Ishikawa (cell line): ENCODE measurements around the gene OSCP1.

Source experiments
- CEBPB ChIP-seq: IDR thresholded peaks from 2 replicates; pipeline ENCODE4 v1.6.1; 2012
- CREB1 ChIP-seq: IDR thresholded peaks from 2 replicates; pipeline ENCODE4 v1.6.1; 2012; ENCODE audit warnings: low read depth
- EGR1 ChIP-seq: IDR thresholded peaks from 2 replicates; pipeline ENCODE4 v1.6.1; 2012
- EP300 ChIP-seq: IDR thresholded peaks from 2 replicates; pipeline ENCODE4 v1.6.1; 2012; ENCODE audit warnings: borderline replicate concordance
- FOXM1 ChIP-seq: IDR thresholded peaks from 2 replicates; pipeline ENCODE4 v1.6.1; 2012; ENCODE audit warnings: low read depth, borderline replicate concordance
- MAX ChIP-seq: IDR thresholded peaks from 2 replicates; pipeline ENCODE4 v1.6.1; 2012
- NFIC ChIP-seq: IDR thresholded peaks from 2 replicates; pipeline ENCODE4 v1.6.1; 2012
- RAD21 ChIP-seq: IDR thresholded peaks from 2 replicates; pipeline ENCODE4 v1.6.1; 2012; ENCODE audit warnings: low read depth
- TAF1 ChIP-seq: IDR thresholded peaks from 2 replicates; pipeline ENCODE4 v1.6.1; 2012; ENCODE audit warnings: low read depth, mild to moderate bottlenecking
- TCF12 ChIP-seq: IDR thresholded peaks from 2 replicates; pipeline ENCODE4 v1.6.1; 2012; ENCODE audit warnings: low read depth
- TEAD4 ChIP-seq: IDR thresholded peaks from 2 replicates; pipeline ENCODE4 v1.6.1; 2012
- USF1 ChIP-seq: IDR thresholded peaks from 2 replicates; pipeline ENCODE4 v1.6.1; 2012
- YY1 ChIP-seq: IDR thresholded peaks from 2 replicates; pipeline ENCODE4 v1.6.1; 2012; ENCODE audit warnings: low read depth
- ZBTB7A ChIP-seq: IDR thresholded peaks from 2 replicates; pipeline ENCODE4 v1.6.1; 2012; ENCODE audit warnings: low read depth
- TF ChIP-seq, protein P1 (sequence below): IDR thresholded peaks from 2 replicates; pipeline ENCODE4 v1.6.1; 2012; ENCODE audit warnings: low read depth, mild to moderate bottlenecking

The OSCP1 gene

GRCh38 chr1:36458910-36459309, 8.7 kb upstream of the OSCP1 start:
- TF ChIP-seq YY1 = no peak
- TF ChIP-seq MAX = no peak
- no peak for TF ChIP-seq CREB1
- TF ChIP-seq ZBTB7A = no peak
- no peak for TF ChIP-seq TEAD4
- TF ChIP-seq TAF1 = no peak
- no peak for TF ChIP-seq EGR1
- TF ChIP-seq CEBPB = no peak
- TF ChIP-seq RAD21 = no peak
- no peak for TF ChIP-seq NFIC
- no peak for TF ChIP-seq FOXM1
- no peak for TF ChIP-seq EP300
- TF ChIP-seq, protein P1, sequence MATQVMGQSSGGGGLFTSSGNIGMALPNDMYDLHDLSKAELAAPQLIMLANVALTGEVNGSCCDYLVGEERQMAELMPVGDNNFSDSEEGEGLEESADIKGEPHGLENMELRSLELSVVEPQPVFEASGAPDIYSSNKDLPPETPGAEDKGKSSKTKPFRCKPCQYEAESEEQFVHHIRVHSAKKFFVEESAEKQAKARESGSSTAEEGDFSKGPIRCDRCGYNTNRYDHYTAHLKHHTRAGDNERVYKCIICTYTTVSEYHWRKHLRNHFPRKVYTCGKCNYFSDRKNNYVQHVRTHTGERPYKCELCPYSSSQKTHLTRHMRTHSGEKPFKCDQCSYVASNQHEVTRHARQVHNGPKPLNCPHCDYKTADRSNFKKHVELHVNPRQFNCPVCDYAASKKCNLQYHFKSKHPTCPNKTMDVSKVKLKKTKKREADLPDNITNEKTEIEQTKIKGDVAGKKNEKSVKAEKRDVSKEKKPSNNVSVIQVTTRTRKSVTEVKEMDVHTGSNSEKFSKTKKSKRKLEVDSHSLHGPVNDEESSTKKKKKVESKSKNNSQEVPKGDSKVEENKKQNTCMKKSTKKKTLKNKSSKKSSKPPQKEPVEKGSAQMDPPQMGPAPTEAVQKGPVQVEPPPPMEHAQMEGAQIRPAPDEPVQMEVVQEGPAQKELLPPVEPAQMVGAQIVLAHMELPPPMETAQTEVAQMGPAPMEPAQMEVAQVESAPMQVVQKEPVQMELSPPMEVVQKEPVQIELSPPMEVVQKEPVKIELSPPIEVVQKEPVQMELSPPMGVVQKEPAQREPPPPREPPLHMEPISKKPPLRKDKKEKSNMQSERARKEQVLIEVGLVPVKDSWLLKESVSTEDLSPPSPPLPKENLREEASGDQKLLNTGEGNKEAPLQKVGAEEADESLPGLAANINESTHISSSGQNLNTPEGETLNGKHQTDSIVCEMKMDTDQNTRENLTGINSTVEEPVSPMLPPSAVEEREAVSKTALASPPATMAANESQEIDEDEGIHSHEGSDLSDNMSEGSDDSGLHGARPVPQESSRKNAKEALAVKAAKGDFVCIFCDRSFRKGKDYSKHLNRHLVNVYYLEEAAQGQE = no peak
- TF ChIP-seq TCF12 = no peak
- TF ChIP-seq USF1 = no peak

GRCh38 chr1:36457691-36458090, 7.4 kb upstream of the OSCP1 start:
- TF ChIP-seq NFIC (no peak), YY1 (no peak)

GRCh38 chr1:36456391-36456928, 6.2 kb upstream of the OSCP1 start:
- TF ChIP-seq MAX (no peak), RAD21 (no peak), EP300 (no peak), NFIC (no peak), CEBPB (no peak), FOXM1 (no peak), ZBTB7A (no peak), TCF12 (no peak), CREB1 (no peak), USF1 (no peak), TAF1 (no peak), EGR1 (no peak), TEAD4 (no peak)
- TF ChIP-seq, protein P1 = no peak

DNA sequence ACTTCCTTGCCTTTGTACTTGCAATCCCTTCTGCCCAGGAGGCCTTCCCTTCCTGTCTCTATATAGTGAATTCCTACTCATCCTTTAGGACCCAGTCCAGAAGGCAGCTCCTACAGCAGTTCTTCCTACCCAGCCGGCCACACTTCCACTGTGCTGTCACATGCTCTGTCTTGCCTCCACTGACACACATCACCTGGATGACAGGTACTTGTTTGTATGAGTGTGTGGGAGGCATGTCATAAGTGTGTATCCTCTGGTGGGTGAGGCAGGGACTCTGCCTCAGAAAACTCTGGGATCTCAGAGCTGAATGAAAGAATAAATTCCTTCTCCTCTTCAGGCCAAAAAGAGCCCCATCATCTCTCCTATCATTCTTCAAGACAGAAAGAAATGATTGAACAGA, 5.1 kb upstream of the OSCP1 start:
- TF ChIP-seq CREB1 (no peak), YY1 (no peak)
- TF ChIP-seq, protein P1 = no peak

DNA sequence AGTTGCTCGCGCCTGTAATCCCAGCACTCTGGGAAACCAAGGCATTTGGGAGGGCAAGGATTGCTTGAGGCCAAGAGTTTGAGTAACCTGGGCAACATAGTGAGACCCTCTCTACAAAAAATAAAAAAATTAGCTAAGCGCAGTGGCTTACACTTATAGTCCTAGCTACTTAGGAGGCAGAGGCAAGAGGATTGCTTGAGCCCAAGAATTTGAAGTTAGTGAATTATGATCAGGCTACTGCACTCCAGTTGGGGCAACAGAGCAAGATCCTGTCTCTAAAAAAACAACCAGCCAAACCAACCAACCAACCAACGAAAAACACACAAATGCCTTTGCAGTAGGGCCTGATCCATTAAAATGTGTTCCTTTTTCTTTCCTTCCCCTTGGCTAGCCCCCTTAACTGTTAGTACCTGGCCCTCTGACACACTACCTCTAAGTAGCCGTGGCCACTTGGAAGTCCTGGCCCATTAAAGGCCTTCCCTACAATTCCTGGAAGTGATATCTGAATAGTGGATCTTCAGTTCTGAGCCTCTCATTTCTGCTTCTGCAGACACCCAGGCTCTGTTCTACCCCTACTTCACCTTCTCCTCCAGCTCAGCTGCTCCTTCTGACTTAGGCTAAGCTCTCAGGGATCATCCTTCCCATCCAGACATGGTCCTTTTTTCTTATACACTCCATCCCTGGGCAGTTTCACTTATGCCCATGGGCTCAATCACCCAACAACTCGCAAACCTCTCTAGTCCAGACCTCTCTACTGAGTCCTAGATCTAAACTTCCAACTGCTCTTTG, 3.5 kb upstream of the OSCP1 start:
- TF ChIP-seq FOXM1 (no peak), EGR1 (no peak), EP300 (no peak), CEBPB (no peak), CREB1 (no peak), ZBTB7A (no peak), NFIC (no peak), RAD21 (no peak), MAX (no peak), USF1 (no peak), TAF1 (no peak), TCF12 (no peak), TEAD4 (no peak), YY1 (no peak)
- TF ChIP-seq, protein P1 = no peak
